Activated CD4-positive, alpha-beta memory T cell treated with anti-CD3 and anti-CD28 coated beads for 36 hours (primary cell): ENCODE measurements around the gene PREX1. TPM values are rescaled to one million over a fixed set of nuclear protein-coding genes. Genes with fewer than 3 reads are reported as not detected.
A peak's percentile ranks its signal among the peaks of the same experiment; 100 is the strongest.
"Not testable (repeated sequence)": the region's sequence is repeated elsewhere in the genome, so short reads cannot be mapped to it uniquely, and the experiment has no call there.

Experiments
- CTCF ChIA-PET: fragments of 350-600 bp; sonication (Branson Sonifier 250); formaldehyde crosslinking; loops from one replicate; lab custom pipeline; 2021; ENCODE audit warnings: antibody characterized with exemption, inconsistent platforms; lab: Charles Lee
- POLR2A ChIA-PET: fragments of 350-600 bp; sonication (Branson Sonifier 250); formaldehyde crosslinking; loops from one replicate; lab custom pipeline; 2021; ENCODE audit warnings: antibody characterized with exemption; lab: Charles Lee
- DNase-seq: peaks from one replicate; pipeline ENCODE4 v3.0.0-alpha.2; 2020
- H3K27ac Mint-ChIP-seq: one replicate; pipeline ENCODE4 v1.8.0; 2021; ENCODE audit warnings: mixed read lengths
- H3K27me3 Mint-ChIP-seq: one replicate; pipeline ENCODE4 v1.8.0; 2021; ENCODE audit warnings: mixed read lengths
- H3K36me3 Mint-ChIP-seq: one replicate; pipeline ENCODE4 v1.8.0; 2021; ENCODE audit warnings: mixed read lengths
- H3K4me1 Mint-ChIP-seq: one replicate; pipeline ENCODE4 v1.8.0; 2021; ENCODE audit warnings: low read depth, mixed read lengths
- H3K4me3 Mint-ChIP-seq: one replicate; pipeline ENCODE4 v1.8.0; 2021; ENCODE audit warnings: mild to moderate bottlenecking, mixed read lengths
- H3K9me3 Mint-ChIP-seq: one replicate; pipeline ENCODE4 v1.8.0; 2021; ENCODE audit warnings: mixed read lengths
- intact Hi-C: fragments of 100-400 bp; cut with micrococcal nuclease; formaldehyde crosslinking; loops from one replicate; pipeline ENCODE4 v1.15.1; 2023
- total RNA-seq, 2 experiments: library from RNA; stranded (reverse); gene quantifications; one replicate each; pipeline ENCODE4 v1.2.3, GENCODE V29; 2021

The PREX1 gene
- total RNA-seq, 2 experiments from 2014 or later: 91.5 to 92.8 TPM

- intact Hi-C loops: loop anchor here (1.0 to 5.0 kb wide), 2 partner anchors 33 to 160 kb away; no protein-coding TSS in a partner anchor
- ChIA-PET POLR2A (interaction anchor here (1.0 to 3.0 kb wide), 5 partner anchors 10 to 101 kb away, joined by 3 to 15 read pairs (median 6); partner anchors contain the start of gene PREX1), CTCF (interaction anchor here (0.8 to 1.0 kb wide), 3 partner anchors 9 to 25 kb away, joined by 3 to 4 read pairs (median 4); no protein-coding TSS in a partner anchor)
- DNase-seq: no peak
- no peaks in the 10 kb centered on the region for H3K9me3 Mint-ChIP-seq
- peak overlapping the region; percentile 98 for H3K27ac Mint-ChIP-seq
- peaks cover 25% of the 10 kb centered on the region for H3K36me3 Mint-ChIP-seq
- H3K27me3 Mint-ChIP-seq: no peaks in the 10 kb centered on the region
- peak overlapping the region; percentile 51 for H3K4me3 Mint-ChIP-seq
- peaks cover 79% of the 10 kb centered on the region for H3K4me1 Mint-ChIP-seq
Measured at GRCh38 chr20:48817367-48818030, 10.3 kb downstream of the PREX1 start.

GRCh38 chr20:48816282-48817205 lies 11.3 kb downstream of the PREX1 start:
- intact Hi-C loops: loop anchor here (5.0 kb wide), 1 partner anchor 159 kb away; no protein-coding TSS in a partner anchor
- Mint-ChIP-seq H3K4me1 (peaks cover 75% of the 10 kb centered on the region), H3K36me3 (peaks cover 21% of the 10 kb centered on the region), H3K9me3 (no peaks in the 10 kb centered on the region), H3K27ac (peak overlapping the region; percentile 98), H3K27me3 (no peaks in the 10 kb centered on the region), H3K4me3 (no peak overlapping the region)
- DNase-seq: peak; percentile 38
- CTCF ChIA-PET: no interaction called here
- POLR2A ChIA-PET: interaction anchor here (2.1 to 3.0 kb wide), 2 partner anchors 10 to 28 kb away, joined by 13 to 15 read pairs; partner anchors contain the start of gene PREX1

GRCh38 chr20:48815537-48815936 lies 12.3 kb downstream of the PREX1 start:
- Mint-ChIP-seq H3K4me1 (peaks cover 69% of the 10 kb centered on the region), H3K27ac (peak overlapping the region; percentile 98), H3K36me3 (peaks cover 21% of the 10 kb centered on the region)

GRCh38 chr20:48814633-48815032 lies 13.2 kb downstream of the PREX1 start:
- H3K4me3 Mint-ChIP-seq: no peak overlapping the region
- no peaks in the 10 kb centered on the region for H3K9me3 Mint-ChIP-seq
- H3K4me1 Mint-ChIP-seq: peaks cover 67% of the 10 kb centered on the region
- POLR2A ChIA-PET: interaction anchor here (0.6 to 2.4 kb wide), 2 partner anchors 13 to 18 kb away, joined by 4 to 5 read pairs; partner anchors contain the start of gene PREX1
- peak overlapping the region; percentile 68 for H3K27ac Mint-ChIP-seq
- H3K27me3 Mint-ChIP-seq: no peaks in the 10 kb centered on the region
- no peak for DNase-seq
- CTCF ChIA-PET: no interaction called here
- H3K36me3 Mint-ChIP-seq: peaks cover 16% of the 10 kb centered on the region
- intact Hi-C loops: loop anchor here (5.0 kb wide), 1 partner anchor 157 kb away; no protein-coding TSS in a partner anchor

More at GRCh38 chr20:48815537-48815936, 12.3 kb downstream of the PREX1 start:
- DNase-seq: peak; percentile 29
- Mint-ChIP-seq H3K4me3 (no peak overlapping the region), H3K9me3 (no peaks in the 10 kb centered on the region), H3K27me3 (no peaks in the 10 kb centered on the region)
- ChIA-PET CTCF (no interaction called here), POLR2A (no interaction called here)
- intact Hi-C loops: loop anchor here (5.0 kb wide), 1 partner anchor 158 kb away; no protein-coding TSS in a partner anchor

- CTCF ChIA-PET: no interaction called here
- Mint-ChIP-seq H3K4me3 (no peak overlapping the region), H3K27me3 (no peaks in the 10 kb centered on the region), H3K36me3 (peaks cover 14% of the 10 kb centered on the region), H3K9me3 (no peaks in the 10 kb centered on the region), H3K4me1 (peaks cover 66% of the 10 kb centered on the region), H3K27ac (no peak overlapping the region)
- intact Hi-C loops: no loop called here
- POLR2A ChIA-PET: interaction anchor here (0.6 to 2.4 kb wide), 3 partner anchors 13 to 18 kb away, joined by 3 to 5 read pairs (median 4); partner anchors contain the start of gene PREX1
- no peak for DNase-seq
Measured at GRCh38 chr20:48813930-48814546, 13.8 kb downstream of the PREX1 start.

GRCh38 chr20:48813446-48813747 lies 14.4 kb downstream of the PREX1 start:
- POLR2A ChIA-PET: interaction anchor here (1.4 to 2.4 kb wide), 2 partner anchors 12 to 15 kb away, joined by 3 to 5 read pairs; partner anchors contain the start of gene PREX1
- H3K9me3 Mint-ChIP-seq: no peaks in the 10 kb centered on the region
- no peak for DNase-seq
- no peaks in the 10 kb centered on the region for H3K27me3 Mint-ChIP-seq
- no peak overlapping the region for H3K4me3 Mint-ChIP-seq
- intact Hi-C loops: no loop called here
- CTCF ChIA-PET: no interaction called here
- H3K27ac Mint-ChIP-seq: no peak overlapping the region
- peaks cover 15% of the 10 kb centered on the region for H3K36me3 Mint-ChIP-seq
- peaks cover 65% of the 10 kb centered on the region for H3K4me1 Mint-ChIP-seq

GRCh38 chr20:48812600-48813445 lies 15.0 kb downstream of the PREX1 start:
- ChIA-PET POLR2A (interaction anchor here (0.7 to 2.4 kb wide), 3 partner anchors 12 to 15 kb away, joined by 3 to 5 read pairs (median 3); partner anchors contain the start of gene PREX1), CTCF (interaction anchor here (1.5 kb wide), 1 partner anchor 14 kb away, joined by 3 read pairs; no protein-coding TSS in a partner anchor)
- no peak overlapping the region for H3K4me3 Mint-ChIP-seq
- H3K36me3 Mint-ChIP-seq: peaks cover 15% of the 10 kb centered on the region
- no peaks in the 10 kb centered on the region for H3K27me3 Mint-ChIP-seq
- no peak for DNase-seq
- intact Hi-C loops: no loop called here
- H3K9me3 Mint-ChIP-seq: peaks cover 2% of the 10 kb centered on the region
- peaks cover 63% of the 10 kb centered on the region for H3K4me1 Mint-ChIP-seq
- no peak overlapping the region for H3K27ac Mint-ChIP-seq

- CTCF ChIA-PET: interaction anchor here (0.6 to 1.5 kb wide), 2 partner anchors 13 to 1940 kb away, joined by 3 to 5 read pairs; no protein-coding TSS in a partner anchor
- POLR2A ChIA-PET, DNase-seq: not testable (repeated sequence)
Measured at GRCh38 chr20:48812114-48812513, 15.7 kb downstream of the PREX1 start.

GRCh38 chr20:48809673-48810072 lies 18.1 kb downstream of the PREX1 start:
- POLR2A ChIA-PET: no interaction called here
- no peak overlapping the region for H3K27ac Mint-ChIP-seq
- H3K36me3 Mint-ChIP-seq: peaks cover 28% of the 10 kb centered on the region
- no peak for DNase-seq
- CTCF ChIA-PET: no interaction called here
- peaks cover 53% of the 10 kb centered on the region for H3K4me1 Mint-ChIP-seq
- peaks cover 16% of the 10 kb centered on the region for H3K9me3 Mint-ChIP-seq
- no peaks in the 10 kb centered on the region for H3K27me3 Mint-ChIP-seq
- intact Hi-C loops: no loop called here
- no peak overlapping the region for H3K4me3 Mint-ChIP-seq

More at GRCh38 chr20:48812114-48812513, 15.7 kb downstream of the PREX1 start:
- intact Hi-C loops, H3K9me3 Mint-ChIP-seq, H3K27me3 Mint-ChIP-seq, H3K27ac Mint-ChIP-seq, H3K4me3 Mint-ChIP-seq: not testable (repeated sequence)
- Mint-ChIP-seq H3K4me1 (peaks cover 61% of the 10 kb centered on the region), H3K36me3 (peaks cover 20% of the 10 kb centered on the region)

GRCh38 chr20:48808382-48809034 lies 19.3 kb downstream of the PREX1 start:
- POLR2A ChIA-PET: no interaction called here
- CTCF ChIA-PET: no interaction called here
- no peak overlapping the region for H3K4me3 Mint-ChIP-seq
- no peaks in the 10 kb centered on the region for H3K27me3 Mint-ChIP-seq
- no peak for DNase-seq
- peaks cover 16% of the 10 kb centered on the region for H3K9me3 Mint-ChIP-seq
- H3K36me3 Mint-ChIP-seq: peaks cover 35% of the 10 kb centered on the region
- H3K4me1 Mint-ChIP-seq: peaks cover 62% of the 10 kb centered on the region
- no peak overlapping the region for H3K27ac Mint-ChIP-seq
- intact Hi-C loops: no loop called here
